Heart right ventricle (tissue), 16 donors: ENCODE data around the gene EMP2. TPM values are rescaled to one million over a fixed set of nuclear protein-coding genes. Genes with fewer than 3 reads are reported as not detected.

ENCODE experiments used
- ATAC-seq, 8 donors: fragments of 200-7000 bp; cut with Tn5 transposase; one replicate each; pipeline ENCODE4 v1.9.1; 2020; ENCODE audit warnings: mild to moderate bottlenecking in 8 of 8, moderate library complexity in 8 of 8, moderate number of reproducible peaks in 1 of 8
- DNase-seq, 2 donors: peaks; one replicate each; pipeline ENCODE4 v3.0.0-alpha.2; 2020
- H3K27ac ChIP-seq, 10 donors: fragments of 200-600 bp; sonication (generic) in 2 of 10; one replicate each; pipeline versions ENCODE4 v1.5.0 to v1.8.0; 2020 to 2022; ENCODE audit warnings: mild to moderate bottlenecking in 3 of 10
- H3K27me3 ChIP-seq, 7 donors: fragments of 200-600 bp; one replicate each; pipeline ENCODE4 v1.8.0; 2021 to 2022; ENCODE audit warnings: mild to moderate bottlenecking in 2 of 7
- H3K36me3 ChIP-seq, 9 donors: fragments of 200-600 bp; sonication (generic) in 1 of 9; one replicate each; pipeline versions ENCODE4 v1.5.0 to v1.8.0; 2020 to 2022; ENCODE audit warnings: mild to moderate bottlenecking in 2 of 9
- H3K4me1 ChIP-seq, 9 donors: fragments of 200-600 bp; sonication (generic) in 1 of 9; one replicate each; pipeline versions ENCODE4 v1.5.0 to v1.8.0; 2020 to 2022; ENCODE audit warnings: mild to moderate bottlenecking in 4 of 9
- H3K4me3 ChIP-seq, 10 donors: fragments of 200-600 bp; sonication (generic) in 2 of 10; one replicate each; pipeline versions ENCODE4 v1.5.0 to v1.8.0; 2020 to 2022; ENCODE audit warnings: mild to moderate bottlenecking in 7 of 10, moderate library complexity in 2 of 10
- H3K9me3 ChIP-seq, 11 donors: fragments of 200-600 bp in 10 of 11; sonication (generic) in 2 of 11; one replicate each; pipeline versions ENCODE4 v1.5.0 to v1.8.0; 2013 to 2022; ENCODE audit warnings: mild to moderate bottlenecking in 2 of 11, control low read depth in 1 of 11, moderate library complexity in 1 of 11
- CTCF ChIP-seq, 9 donors: fragments of 200-600 bp; sonication (generic) in 2 of 9; IDR thresholded peaks; one replicate each; pipeline versions ENCODE4 v1.5.0 to v1.8.0; 2021 to 2022; ENCODE audit warnings: antibody characterized with exemption in 9 of 9, mild to moderate bottlenecking in 5 of 9, moderate library complexity in 1 of 9
- WGBS, 2 donors: extraction: QIAGEN DNeasy Blood & Tissue Kit; methylation state at CpG; one replicate each; pipeline ENCODE4 v1.1.7; 2013; ENCODE audit warnings: inconsistent platforms in 1 of 2; 5-methylcytosine and 5-hydroxymethylcytosine counted together
- intact Hi-C, 10 donors: fragments of 100-400 bp; cut with DNase I; formaldehyde crosslinking; loops; one replicate each; pipeline versions ENCODE4 v1.11.1 to v1.14.2; 2022
- polyA plus RNA-seq, 2 donors: library from polyadenylated mRNA; stranded (reverse); fragments of 200-250 nt; gene quantifications; one replicate each; pipeline ENCODE4 v1.2.3, GENCODE V29; 2013
- total RNA-seq, 10 donors: library from RNA; stranded (reverse); fragmentation: NEBNext Ultra II Directional in 3 of 10; extraction: Animal tissue kit (Norgen Biotek cat#: 25700) in 3 of 10; gene quantifications; one replicate each; pipeline versions ENCODE4 v1.2.1 to v1.2.4, GENCODE V29; 2021 to 2023
- donor health status: Arrhythmogenic right ventricular cardiomyopathy.
- donor health status: ischemic (EF 13 %, LVEDD 7.1; RV severe dilation, severe dysfunction).
- donor health status: healthy with polysubstance abuse.
- donor health status: DM: no; HTN: yes; CAD: no.
- donor health status: DM: no; HTN: no; CAD: no.
- donor health status: ischemic (EF 25% LVEDD 6.9; RV normal size, moderate dysfunction).
- donor health status: ischemic (EF 25% LVEDD 5.7; RV mildly dilated, moderate dysfunction).
- donor health status: healthy.
- donor health status: DM: yes; HTN: yes; CAD: no.
- donor health status: Ischemic cardiomyopathy.
- donor health status: ischemic (EF 35%, LVEDD 5.7; RV mildly dilated, moderate dysfunction).
- donor health status: nonischemic (EF 11% LVEDD 7.7; RV severe dilation, severe dysfunction).
- donor health status: DM: yes; HTN: yes; CAD: no.
- donor health status: PGD.
- donor health status: ischemic (EF 29% LVEDD 5.4; RV normal size, mild dysfunction).
- donor health status: nonischemic (EF 23%, LVEDD 6.1; RV moderate dilation, normal function).

The EMP2 gene
- total and polyA plus RNA-seq, 12 donors: 36.1 to 108 (median 58.6) TPM

GRCh38 chr16:10497132-10498101 lies 83.0 kb downstream of the EMP2 start:
- Histone ChIP-seq H3K9me3 (peaks cover 0 to 17% (median 6%) of the 10 kb centered on the region in 11 donors), H3K4me1 (no peaks in the 10 kb centered on the region), H3K36me3 (peaks cover 0 to 10% (median 0%) of the 10 kb centered on the region in 9 donors), H3K27ac (no peak overlapping the region), H3K4me3 (no peak overlapping the region), H3K27me3 (no peaks in the 10 kb centered on the region)
- ATAC-seq (no peak), DNase-seq (no peak)
- 90 to 94% methylated on average over 13 of the region's 13 CpGs for WGBS, 2 donors
- TF ChIP-seq CTCF (IDR thresholded peaks at IDR 0.05): no peak
- intact Hi-C loops: loop anchor here in 1 of 10 donors (10.0 kb wide), 1 partner anchor 53 kb away; no protein-coding TSS in a partner anchor

- peaks cover 0 to 4% (median 0%) of the 10 kb centered on the region in 9 donors for H3K4me1 ChIP-seq
- no peaks in the 10 kb centered on the region for H3K27me3 ChIP-seq
- WGBS, 2 donors: 85 to 96% methylated on average over 6 of the region's 6 CpGs
- intact Hi-C loops: loop anchor here in 1 of 10 donors (10.0 kb wide), 1 partner anchor 50 kb away; no protein-coding TSS in a partner anchor
- DNase-seq (no peak), ATAC-seq (no peak)
- H3K9me3 ChIP-seq: peaks cover 0 to 17% (median 6%) of the 10 kb centered on the region in 11 donors
- H3K27ac ChIP-seq: no peak overlapping the region
- H3K36me3 ChIP-seq: peaks cover 0 to 3% (median 0%) of the 10 kb centered on the region in 9 donors
- no peak overlapping the region for H3K4me3 ChIP-seq
- no peak for TF ChIP-seq CTCF (IDR thresholded peaks at IDR 0.05)
These were observed 85.4 kb downstream of the EMP2 start for GRCh38 chr16:10495031-10495345.

GRCh38 chr16:10494343-10495030 lies 85.9 kb downstream of the EMP2 start:
- peaks cover 0 to 3% (median 0%) of the 10 kb centered on the region in 9 donors for H3K36me3 ChIP-seq
- no peak for ATAC-seq
- 76 to 94% methylated on average over 5 of the region's 5 CpGs for WGBS, 2 donors

More at GRCh38 chr16:10494343-10495030, 85.9 kb downstream of the EMP2 start:
- no peaks in the 10 kb centered on the region for H3K27me3 ChIP-seq
- H3K4me3 ChIP-seq: no peak overlapping the region
- no peak for DNase-seq
- no peak for TF ChIP-seq CTCF (IDR thresholded peaks at IDR 0.05)
- H3K27ac ChIP-seq: no peak overlapping the region
- peaks cover 0 to 17% (median 6%) of the 10 kb centered on the region in 11 donors for H3K9me3 ChIP-seq
- H3K4me1 ChIP-seq: peaks cover 0 to 5% (median 0%) of the 10 kb centered on the region in 9 donors
- intact Hi-C loops: loop anchor here in 1 of 10 donors (10.0 kb wide), 1 partner anchor 50 kb away; no protein-coding TSS in a partner anchor
